Measurements from ENCODE around the gene ATP2C1. TPM values are rescaled to one million over a fixed set of nuclear protein-coding genes. Genes with fewer than 3 reads are reported as not detected.

ATP2C1 gene
- total and polyA plus RNA-seq, 9 of the 15 experiments (the other 6 are each of a cell fraction or from before 2014, with no cell fraction given) = 10.0 to 53.5 (median 27.9) TPM

DNA sequence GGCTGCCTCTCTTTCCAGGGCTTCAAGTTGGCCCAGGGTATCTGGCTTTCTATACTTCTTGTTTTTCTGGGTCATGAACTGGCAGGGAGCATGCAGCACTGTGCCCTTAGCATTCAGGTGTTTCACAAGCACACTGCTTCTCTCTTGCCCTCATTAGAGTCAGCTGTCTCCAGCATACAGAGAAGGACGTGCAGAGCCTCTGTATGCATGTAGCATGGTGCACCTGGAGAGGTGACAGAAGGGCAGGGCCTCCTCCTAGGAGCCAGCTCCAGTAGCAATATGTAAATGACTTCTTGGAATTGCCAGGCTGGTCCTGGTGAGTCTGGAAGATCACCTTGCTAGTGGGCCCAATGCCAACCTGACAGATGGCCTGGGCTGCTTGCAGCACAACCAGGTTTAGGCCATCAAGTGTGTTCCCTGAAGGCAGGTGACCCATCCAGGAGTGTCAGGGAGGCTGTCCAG is 44.8 kb upstream of the ATP2C1 start:
- POLR2A ChIA-PET = interaction anchor here (0.6 to 2.0 kb wide), 3 partner anchors 17 to 115 kb away, joined by 3 to 15 read pairs (median 4); partner anchors contain the start of gene ATP2C1

More for the DNA sequence above, 44.8 kb upstream of the ATP2C1 start:
- Histone ChIP-seq H3K36me3 (ENCODE audit: control insufficient read depth, insufficient read depth, low read length) (no peaks in the 10 kb centered on the region), H2AFZ (ENCODE audit: low read depth, low read length) (peak overlapping the region; percentile 82), H3K9me1 (ENCODE audit: control insufficient read depth, insufficient read depth, low read length) (no peaks in the 10 kb centered on the region), H3K79me2 (ENCODE audit: control insufficient read depth, insufficient read depth, low read length) (peaks cover 34% of the 10 kb centered on the region), H3K4me2 (ENCODE audit: insufficient read depth, low read length) (peak overlapping the region; percentile 71), H4K20me1 (replicated peaks; ENCODE audit: control insufficient read depth, insufficient read depth, low read length) (no peaks in the 10 kb centered on the region), H3K4me3 (no peak overlapping the region), H3K4me1 (replicated peaks in 1 of 2; ENCODE audit: control insufficient read depth in 2 of 2, insufficient read depth in 2 of 2, low read length in 2 of 2) (peaks cover 9 to 26% of the 10 kb centered on the region in 2 experiments), H3K27ac (ENCODE audit: extremely low read depth, low read depth, low read length) (peak overlapping the region; percentile 94), H3K27me3 (ENCODE audit: control insufficient read depth in 2 of 2, insufficient read depth in 2 of 2, low read length in 2 of 2) (no peaks in the 10 kb centered on the region), H3K9me3 (replicated peaks; ENCODE audit: control insufficient read depth, insufficient read depth, low read depth, low read length) (no peaks in the 10 kb centered on the region), H3K9ac (ENCODE audit: insufficient read depth in 1 of 2, low read depth in 2 of 2, low read length in 2 of 2) (peak overlapping the region; percentile 82 to 89; a peak in 3 of 4 replicates)
- TF ChIP-seq ELF1 (tag; IDR thresholded peaks at IDR 0.05) = 0 out of 2 replicates have a peak, but pooled peaks have one; percentile 6
- TF ChIP-seq ZNF124 (CRISPR knock-in tag; IDR thresholded peaks at IDR 0.05) = no peak
- TF ChIP-seq ZNF239 (CRISPR knock-in tag; IDR thresholded peaks at IDR 0.05) = no peak
- 0 out of 4 replicates have a peak, but pooled peaks of 1 of the 2 experiments have one; percentile 20 for TF ChIP-seq HDAC1 (IDR thresholded peaks at IDR 0.05)
- no peak for TF ChIP-seq NFIX (CRISPR knock-in tag; IDR thresholded peaks at IDR 0.05; ENCODE audit: low read depth)
- TF ChIP-seq ZFX (CRISPR knock-in tag; IDR thresholded peaks at IDR 0.05) = peak; percentile 21; the same call in 1 of the 2 replicates
- TF ChIP-seq NCOA1 (IDR thresholded peaks at IDR 0.05; ENCODE audit: low read depth) = no peak
- TF ChIP-seq, protein P1, sequence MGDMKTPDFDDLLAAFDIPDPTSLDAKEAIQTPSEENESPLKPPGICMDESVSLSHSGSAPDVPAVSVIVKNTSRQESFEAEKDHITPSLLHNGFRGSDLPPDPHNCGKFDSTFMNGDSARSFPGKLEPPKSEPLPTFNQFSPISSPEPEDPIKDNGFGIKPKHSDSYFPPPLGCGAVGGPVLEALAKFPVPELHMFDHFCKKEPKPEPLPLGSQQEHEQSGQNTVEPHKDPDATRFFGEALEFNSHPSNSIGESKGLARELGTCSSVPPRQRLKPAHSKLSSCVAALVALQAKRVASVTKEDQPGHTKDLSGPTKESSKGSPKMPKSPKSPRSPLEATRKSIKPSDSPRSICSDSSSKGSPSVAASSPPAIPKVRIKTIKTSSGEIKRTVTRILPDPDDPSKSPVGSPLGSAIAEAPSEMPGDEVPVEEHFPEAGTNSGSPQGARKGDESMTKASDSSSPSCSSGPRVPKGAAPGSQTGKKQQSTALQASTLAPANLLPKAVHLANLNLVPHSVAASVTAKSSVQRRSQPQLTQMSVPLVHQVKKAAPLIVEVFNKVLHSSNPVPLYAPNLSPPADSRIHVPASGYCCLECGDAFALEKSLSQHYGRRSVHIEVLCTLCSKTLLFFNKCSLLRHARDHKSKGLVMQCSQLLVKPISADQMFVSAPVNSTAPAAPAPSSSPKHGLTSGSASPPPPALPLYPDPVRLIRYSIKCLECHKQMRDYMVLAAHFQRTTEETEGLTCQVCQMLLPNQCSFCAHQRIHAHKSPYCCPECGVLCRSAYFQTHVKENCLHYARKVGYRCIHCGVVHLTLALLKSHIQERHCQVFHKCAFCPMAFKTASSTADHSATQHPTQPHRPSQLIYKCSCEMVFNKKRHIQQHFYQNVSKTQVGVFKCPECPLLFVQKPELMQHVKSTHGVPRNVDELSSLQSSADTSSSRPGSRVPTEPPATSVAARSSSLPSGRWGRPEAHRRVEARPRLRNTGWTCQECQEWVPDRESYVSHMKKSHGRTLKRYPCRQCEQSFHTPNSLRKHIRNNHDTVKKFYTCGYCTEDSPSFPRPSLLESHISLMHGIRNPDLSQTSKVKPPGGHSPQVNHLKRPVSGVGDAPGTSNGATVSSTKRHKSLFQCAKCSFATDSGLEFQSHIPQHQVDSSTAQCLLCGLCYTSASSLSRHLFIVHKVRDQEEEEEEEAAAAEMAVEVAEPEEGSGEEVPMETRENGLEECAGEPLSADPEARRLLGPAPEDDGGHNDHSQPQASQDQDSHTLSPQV (IDR thresholded peaks at IDR 0.05) = 0 out of 2 replicates have a peak, but pooled peaks have one; percentile 30
- peak; percentile 49; the same call in 1 of the 2 replicates for TF ChIP-seq NFIC (IDR thresholded peaks at IDR 0.05)
- 0% methylated on average over 1 of the region's 1 CpG for WGBS (ENCODE audit: insufficient coverage, low coverage, missing lambda C conversion rate)
- CTCF ChIA-PET (ENCODE audit: low intra/inter-chr PET ratio) = no interaction called here
- peak; percentile 19 for ATAC-seq
- no TSS peak for BruUV-seq (replicated peaks)
- peak in 2 of 4 experiments; percentile 26 to 59 for DNase-seq (ENCODE audit: extremely low read depth in 1 of 4, low spot score in 3 of 4)
- in situ Hi-C loops (cut with MboI) = no loop called here
- intact Hi-C loops (cut with micrococcal nuclease) = no loop called here
- FAIRE-seq = peak; percentile 62
